NB4 (cell line): ENCODE measurements around the gene LRRIQ1.

ENCODE experiments used
- CTCF ChIP-seq: IDR thresholded peaks from one replicate; pipeline ENCODE4 v1.5.1; 2012; ENCODE audit warnings: low read depth, low read length
- POLR2A ChIP-seq: IDR thresholded peaks from 2 replicates; pipeline ENCODE4 v1.6.1; 2011; ENCODE audit warnings: mild to moderate bottlenecking; ENCODE audit not compliant: insufficient read length; ENCODE audit errors: extremely low read depth

GRCh38 chr12:85179680-85180270, 143.6 kb downstream of the LRRIQ1 start:
- TF ChIP-seq CTCF: no peak
- TF ChIP-seq POLR2A: no peak
